MM.1S (cell line): ENCODE measurements around the gene SPATC1L.

Source experiments
- CTCF ChIP-seq: fragments of 300-600 bp; sonication (generic); IDR thresholded peaks from 2 replicates; pipeline ENCODE4 v1.5.1; 2016; ENCODE audit warnings: antibody characterized with exemption, low read length, mixed read lengths
- EZH2 ChIP-seq: fragments of 300-600 bp; sonication (generic); optimal IDR thresholded peaks from 2 replicates; pipeline ENCODE3; 2017; ENCODE audit warnings: low read depth, mild to moderate bottlenecking, antibody characterized with exemption, low read length, mixed read lengths
- EZH2phosphoT487 ChIP-seq: fragments of 300-600 bp; sonication (generic); IDR thresholded peaks from 2 replicates; pipeline ENCODE4 v1.6.1; 2018; ENCODE audit warnings: antibody characterized with exemption, low read length

- no peak for TF ChIP-seq EZH2
- no peak for TF ChIP-seq CTCF
- TF ChIP-seq EZH2phosphoT487: no peak
These were observed 56.8 kb downstream of the SPATC1L start for GRCh38 chr21:46127239-46128105.
